ENCODE results near the gene OR52E6.

OR52E6 gene

DNA sequence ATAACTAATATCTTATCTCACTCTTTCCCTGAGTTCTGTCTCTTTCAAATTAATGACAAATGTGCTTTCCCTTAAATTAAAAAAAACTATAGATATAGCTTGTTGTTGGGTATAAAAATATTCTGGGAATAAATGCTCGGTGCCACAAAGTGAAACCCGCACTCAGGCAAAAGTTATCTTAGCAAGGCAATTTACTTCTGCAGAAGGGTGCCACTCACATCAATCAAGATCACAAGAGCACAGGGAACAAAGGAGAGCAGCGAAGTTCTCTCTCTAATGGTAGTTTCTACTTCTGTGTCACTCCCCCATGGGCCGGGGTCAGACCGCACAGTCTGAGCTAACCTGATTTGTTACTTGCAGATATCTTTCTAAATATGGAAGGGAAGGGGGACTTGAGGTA, 37.7 kb downstream of the OR52E6 start:
- no peak for DNase-seq

DNA sequence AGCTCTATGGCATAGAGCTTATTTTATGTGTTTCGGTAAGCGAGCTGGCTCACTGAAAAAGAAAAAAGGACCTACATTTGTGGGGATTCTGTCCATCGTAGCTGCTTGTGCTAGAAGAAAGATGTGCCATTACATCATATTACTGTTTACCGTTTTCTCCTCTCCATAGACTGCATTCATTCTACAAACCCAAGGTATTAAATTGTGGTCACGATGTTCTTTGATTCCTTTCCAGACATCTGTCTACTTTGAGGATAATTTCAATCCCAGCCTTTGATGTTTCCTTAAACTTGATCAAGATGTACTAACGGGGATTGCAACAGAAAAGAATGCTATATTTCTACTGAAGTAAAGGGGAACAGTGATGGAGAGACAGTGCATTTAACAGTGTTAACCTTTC, 45.2 kb downstream of the OR52E6 start:
- no peak for DNase-seq

DNA sequence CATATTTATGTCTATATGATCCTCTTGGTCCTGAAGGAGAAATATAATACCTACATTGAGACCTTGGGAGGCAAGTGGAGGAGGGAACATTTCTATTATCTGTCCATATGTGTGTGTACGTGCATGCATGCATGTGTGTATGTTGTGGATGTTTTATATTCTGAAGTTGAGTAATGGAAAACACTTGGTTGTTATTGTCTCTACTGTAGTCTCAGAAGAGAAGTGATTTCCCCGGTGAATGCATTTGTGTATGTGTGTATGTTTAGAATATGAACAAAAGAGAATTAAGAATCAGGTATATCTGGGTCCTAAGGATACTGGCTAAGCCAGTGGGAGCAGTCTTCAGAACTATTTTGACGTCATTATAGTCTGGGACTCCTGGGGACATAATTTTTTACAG, 50.5 kb downstream of the OR52E6 start, which contains the start of gene OR52N1:
OR52N1 (minus strand) TSS at position 101 of the 400 bp plus-strand sequence. CDS start 2,449 bp downstream, outside the sequence.
- no peak for DNase-seq
